MM.1S (cell line): ENCODE data around the gene ZNF699.

Source experiments
- DNase-seq: peaks from one replicate; pipeline ENCODE4 v3.0.0-alpha.2; 2015
- H2AFZ ChIP-seq: fragments of 300-600 bp; sonication (generic); 2 replicates; pipeline ENCODE4 v1.6.0; 2016; ENCODE audit warnings: antibody characterized with exemption, low read length
- H3F3A ChIP-seq: fragments of 300-600 bp; sonication (generic); 2 replicates; pipeline ENCODE4 v1.6.1; 2016; ENCODE audit warnings: mild to moderate bottlenecking, antibody characterized with exemption, low read length, moderate library complexity, mixed read lengths; ENCODE audit not compliant: insufficient read depth
- H3K27ac ChIP-seq: fragments of 300-600 bp; sonication (generic); 2 replicates; pipeline ENCODE4 v1.5.1; 2016; ENCODE audit warnings: mild to moderate bottlenecking, low read length
- H3K27me3 ChIP-seq: fragments of 300-600 bp; sonication (generic); replicated peaks from 2 replicates; pipeline ENCODE4 v1.6.0; 2016; ENCODE audit warnings: low read length; ENCODE audit not compliant: insufficient read depth
- H3K36me3 ChIP-seq: fragments of 300-600 bp; sonication (generic); replicated peaks from 2 replicates; pipeline ENCODE4 v1.6.1; 2016; ENCODE audit warnings: mild to moderate bottlenecking, low read length, mixed read lengths; ENCODE audit not compliant: insufficient read depth
- H3K4me1 ChIP-seq: fragments of 300-600 bp; sonication (generic); 2 replicates; pipeline ENCODE4 v1.6.1; 2016; ENCODE audit warnings: low read length, mixed read lengths
- H3K4me2 ChIP-seq: fragments of 300-600 bp; sonication (generic); 2 replicates; pipeline ENCODE4 v1.6.0; 2016; ENCODE audit warnings: low read depth, low read length
- H3K4me3 ChIP-seq: fragments of 300-600 bp; sonication (generic); 2 replicates; pipeline ENCODE4 v1.5.1; 2016; ENCODE audit warnings: low read length, mixed read lengths
- H3K79me2 ChIP-seq: fragments of 300-600 bp; sonication (generic); 2 replicates; pipeline ENCODE4 v1.6.1; 2016; ENCODE audit warnings: mixed run types, low read length, mixed read lengths
- H3K9ac ChIP-seq: fragments of 300-600 bp; sonication (generic); 2 replicates; pipeline ENCODE4 v1.6.1; 2016; ENCODE audit warnings: low read length, mixed read lengths
- H3K9me2 ChIP-seq: fragments of 300-600 bp; sonication (generic); replicated peaks from 2 replicates; pipeline ENCODE4 v1.6.1; 2016; ENCODE audit warnings: mild to moderate bottlenecking, low read length, mixed read lengths; ENCODE audit not compliant: insufficient read depth
- H3K9me3 ChIP-seq: fragments of 300-600 bp; sonication (generic); replicated peaks from 2 replicates; pipeline ENCODE4 v1.6.1; 2016; ENCODE audit warnings: mild to moderate bottlenecking, low read length, mixed read lengths; ENCODE audit not compliant: insufficient read depth
- H4K20me1 ChIP-seq: fragments of 300-600 bp; sonication (generic); 2 replicates; pipeline ENCODE4 v1.6.1; 2016; ENCODE audit warnings: mild to moderate bottlenecking, low read length, moderate library complexity, mixed read lengths; ENCODE audit not compliant: insufficient read depth
- CTCF ChIP-seq: fragments of 300-600 bp; sonication (generic); IDR thresholded peaks from 2 replicates; pipeline ENCODE4 v1.5.1; 2016; ENCODE audit warnings: antibody characterized with exemption, low read length, mixed read lengths
- EZH2 ChIP-seq: fragments of 300-600 bp; sonication (generic); optimal IDR thresholded peaks from 2 replicates; pipeline ENCODE3; 2017; ENCODE audit warnings: low read depth, mild to moderate bottlenecking, antibody characterized with exemption, low read length, mixed read lengths
- EZH2phosphoT487 ChIP-seq: fragments of 300-600 bp; sonication (generic); IDR thresholded peaks from 2 replicates; pipeline ENCODE4 v1.6.1; 2018; ENCODE audit warnings: antibody characterized with exemption, low read length

Gene ZNF699

GRCh38 chr19:9309139-9309973, at the start of gene ZNF699:
TSS of gene ZNF699 (minus strand) at chr19:9309838. CDS start at chr19:9305119, 4,719 bp downstream.
- Histone ChIP-seq H3K79me2 (no peaks in the 10 kb centered on the region), H3K36me3 (no peaks in the 10 kb centered on the region), H3F3A (peaks cover 7% of the 10 kb centered on the region; the same call in 1 of the 2 replicates), H3K4me1 (0 out of 2 replicates have a peak, but pooled peaks cover 4% of the 10 kb centered on the region), H3K4me3 (peak within 1 kb of the TSS; percentile 76), H4K20me1 (no peaks in the 10 kb centered on the region), H2AFZ (peak within 1 kb of the TSS; percentile 97), H3K9me3 (no peaks in the 10 kb centered on the region), H3K9ac (peak within 1 kb of the TSS; percentile 74), H3K9me2 (no peaks in the 10 kb centered on the region), H3K27ac (peak within 1 kb of the TSS; percentile 58; the same call in 1 of the 2 replicates), H3K4me2 (peak within 1 kb of the TSS; percentile 73), H3K27me3 (no peaks in the 10 kb centered on the region)
- TF ChIP-seq EZH2 (no peak), EZH2phosphoT487 (no peak), CTCF (no peak)
- DNase-seq: peak; percentile 99

- Histone ChIP-seq H3K27ac (no peak overlapping the region), H3K79me2 (no peaks in the 10 kb centered on the region), H3F3A (no peaks in the 10 kb centered on the region), H3K4me3 (no peak overlapping the region), H2AFZ (no peak overlapping the region), H3K4me1 (no peaks in the 10 kb centered on the region), H3K36me3 (no peaks in the 10 kb centered on the region), H3K27me3 (no peaks in the 10 kb centered on the region), H3K4me2 (no peak overlapping the region), H3K9me2 (no peaks in the 10 kb centered on the region), H3K9ac (no peak overlapping the region), H4K20me1 (no peaks in the 10 kb centered on the region), H3K9me3 (no peaks in the 10 kb centered on the region)
- no peak for DNase-seq
- TF ChIP-seq EZH2 (no peak), CTCF (no peak), EZH2phosphoT487 (no peak)
These were observed 45.0 kb upstream of the ZNF699 start for GRCh38 chr19:9354651-9355050.

- H3F3A ChIP-seq: no peaks in the 10 kb centered on the region
- H2AFZ ChIP-seq: no peak overlapping the region
- no peak overlapping the region for H3K4me2 ChIP-seq
- no peak for DNase-seq
- no peaks in the 10 kb centered on the region for H3K79me2 ChIP-seq
- no peaks in the 10 kb centered on the region for H4K20me1 ChIP-seq
- H3K27me3 ChIP-seq: no peaks in the 10 kb centered on the region
- H3K9me2 ChIP-seq: no peaks in the 10 kb centered on the region
- TF ChIP-seq CTCF (no peak), EZH2phosphoT487 (no peak), EZH2 (no peak)
- no peak overlapping the region for H3K27ac ChIP-seq
- no peak overlapping the region for H3K9ac ChIP-seq
- no peaks in the 10 kb centered on the region for H3K36me3 ChIP-seq
- no peaks in the 10 kb centered on the region for H3K9me3 ChIP-seq
- no peaks in the 10 kb centered on the region for H3K4me1 ChIP-seq
- no peak overlapping the region for H3K4me3 ChIP-seq
These were observed 43.4 kb upstream of the ZNF699 start for GRCh38 chr19:9353011-9353410.
